Activated T-helper 1 cell treated with Interleukin-2 at 50 U/mL for 16 hours (primary cell): Measurements from ENCODE around the gene MMP25.

Experiments
- DNase-seq: peaks from one replicate; pipeline ENCODE4 v3.0.0-alpha.2; 2020; ENCODE audit warnings: low read depth

The MMP25 gene

GRCh38 chr16:3095869-3096268 lies 49.5 kb downstream of the MMP25 start:
- peak; percentile 35 for DNase-seq

GRCh38 chr16:3096362-3096761 lies 50.0 kb downstream of the MMP25 start:
- DNase-seq, result no peak

GRCh38 chr16:3097266-3097665 lies 50.9 kb downstream of the MMP25 start:
- DNase-seq, result no peak

- DNase-seq, result no peak
Measured at GRCh38 chr16:3098459-3099394, 52.4 kb downstream of the MMP25 start, which contains the start of gene ZSCAN10. TSS of gene ZSCAN10 (minus strand) at chr16:3099294. CDS start at chr16:3092937, 6,357 bp downstream.

DNA sequence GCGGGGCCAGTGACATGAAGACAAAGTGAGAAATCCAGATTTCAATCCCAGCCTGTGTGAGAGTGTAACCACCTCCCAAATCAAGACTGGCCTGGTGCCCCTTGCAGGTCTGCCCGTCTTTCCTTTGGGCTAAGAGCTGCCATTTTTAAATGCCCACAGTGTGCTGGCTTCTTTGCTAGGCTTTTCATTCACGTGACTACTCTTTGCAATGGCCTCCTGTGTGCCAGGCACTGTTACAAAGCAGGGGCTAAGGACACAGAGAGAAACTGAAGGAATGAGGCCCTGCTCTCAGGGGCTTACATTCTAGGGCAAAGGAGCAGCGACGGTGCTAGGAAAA lies 53.0 kb downstream of the MMP25 start:
- no peak for DNase-seq

DNA sequence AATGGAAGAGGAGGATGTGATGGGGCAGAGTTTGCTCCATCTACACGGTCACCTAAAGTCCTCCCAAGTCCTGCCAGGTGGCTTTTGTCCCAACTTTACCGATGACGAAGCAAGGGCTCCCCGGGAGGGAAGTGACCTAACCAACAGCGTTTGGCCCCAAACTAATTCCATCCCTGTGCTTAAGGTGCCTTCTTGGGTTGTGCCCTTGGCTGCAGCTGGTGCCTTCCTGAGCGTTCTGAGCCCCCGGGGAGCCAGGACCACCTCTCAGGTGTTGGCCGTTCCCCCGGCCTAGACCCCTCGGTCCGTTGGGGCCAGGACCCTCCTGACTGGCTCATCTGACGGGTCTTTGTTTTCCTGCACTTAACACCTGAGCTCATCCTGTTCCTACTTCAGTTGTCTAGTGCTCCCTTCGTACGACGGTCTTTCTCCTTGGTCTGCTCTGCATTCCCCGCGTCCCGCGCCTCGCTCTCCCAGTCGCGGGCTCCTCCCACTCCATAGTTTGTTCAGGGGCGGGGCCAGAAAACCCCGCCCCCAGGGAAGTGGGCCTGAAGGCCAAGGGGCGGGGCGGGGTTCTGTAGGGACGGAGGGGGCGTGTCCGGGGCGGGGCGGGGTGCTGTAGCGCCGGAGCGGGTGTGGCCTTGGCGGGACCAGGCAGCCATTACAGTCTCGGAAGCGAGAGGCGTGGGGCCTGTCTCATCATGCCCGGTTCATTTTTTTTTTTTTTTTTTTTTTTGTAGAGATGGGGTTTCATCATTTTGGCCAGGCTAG lies 53.6 kb downstream of the MMP25 start:
- peak; percentile 85 for DNase-seq

DNA sequence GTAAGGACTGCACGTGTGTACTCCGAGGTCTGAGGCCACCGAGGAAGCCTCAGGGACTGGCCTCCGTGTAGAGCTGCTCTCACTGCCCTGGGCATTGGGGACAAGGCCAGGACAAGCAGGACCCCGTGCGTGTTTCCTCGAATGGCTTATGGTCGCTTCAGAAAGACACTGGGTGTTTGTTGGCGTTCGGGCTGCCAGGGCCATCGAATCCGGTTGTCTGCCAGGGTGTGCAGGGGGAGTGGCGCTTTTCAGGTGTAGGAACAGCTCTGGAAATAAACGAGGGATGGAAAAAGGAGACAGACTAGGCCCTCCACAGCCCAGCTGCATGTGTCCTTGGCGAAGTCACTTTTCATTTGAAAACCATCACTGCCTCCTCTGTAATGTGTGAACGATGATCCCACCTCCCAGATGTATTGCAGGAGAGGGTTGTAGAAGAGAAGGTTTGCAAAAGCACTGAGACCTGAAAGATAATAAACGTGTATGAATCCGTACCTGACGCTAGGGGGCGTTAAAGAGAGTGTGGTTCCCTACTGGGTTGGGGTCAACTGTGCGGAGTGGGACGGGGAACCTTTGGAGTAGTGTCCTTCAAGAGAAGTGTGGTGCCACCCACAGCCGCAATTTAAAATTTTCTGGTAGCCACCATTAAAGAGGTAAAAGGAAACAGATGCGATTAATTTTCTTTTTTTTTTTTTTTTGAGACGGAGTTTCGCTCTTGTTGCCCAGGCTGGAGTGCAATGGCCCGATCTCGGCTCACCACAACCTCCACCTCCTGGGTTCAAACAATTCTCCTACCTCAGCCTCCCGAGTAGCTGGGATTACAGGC lies 54.9 kb downstream of the MMP25 start:
- no peak for DNase-seq

DNA sequence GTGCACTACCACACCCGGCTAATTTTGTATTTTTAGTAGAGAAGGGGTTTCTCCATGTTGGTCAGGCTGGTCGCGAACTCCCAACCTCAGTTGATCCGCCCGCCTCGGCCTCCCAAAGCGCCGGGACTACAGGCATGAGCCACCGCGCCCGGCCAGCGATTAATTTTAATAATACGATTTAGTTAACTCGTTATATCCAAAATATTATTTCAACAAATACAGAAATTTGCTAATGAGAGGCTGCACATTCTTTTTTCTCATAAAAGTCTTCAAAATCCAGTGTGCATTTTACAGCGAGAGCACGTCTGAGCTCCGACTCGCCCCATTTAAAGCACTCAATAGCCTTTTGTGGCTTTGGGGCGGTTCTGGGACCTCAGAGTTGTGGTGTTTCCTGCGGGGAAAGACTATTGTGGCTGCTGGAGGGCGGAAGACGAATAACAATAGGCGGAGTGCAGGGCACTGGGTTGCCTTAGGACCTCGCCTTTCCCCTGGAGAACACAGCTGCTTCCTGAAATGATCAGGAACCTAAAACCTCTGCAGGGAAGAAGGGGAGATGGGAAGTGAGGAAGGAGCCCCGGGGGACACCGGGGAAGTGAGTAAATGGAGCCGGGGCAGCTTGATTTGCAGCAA lies 55.6 kb downstream of the MMP25 start:
- no peak for DNase-seq

DNA sequence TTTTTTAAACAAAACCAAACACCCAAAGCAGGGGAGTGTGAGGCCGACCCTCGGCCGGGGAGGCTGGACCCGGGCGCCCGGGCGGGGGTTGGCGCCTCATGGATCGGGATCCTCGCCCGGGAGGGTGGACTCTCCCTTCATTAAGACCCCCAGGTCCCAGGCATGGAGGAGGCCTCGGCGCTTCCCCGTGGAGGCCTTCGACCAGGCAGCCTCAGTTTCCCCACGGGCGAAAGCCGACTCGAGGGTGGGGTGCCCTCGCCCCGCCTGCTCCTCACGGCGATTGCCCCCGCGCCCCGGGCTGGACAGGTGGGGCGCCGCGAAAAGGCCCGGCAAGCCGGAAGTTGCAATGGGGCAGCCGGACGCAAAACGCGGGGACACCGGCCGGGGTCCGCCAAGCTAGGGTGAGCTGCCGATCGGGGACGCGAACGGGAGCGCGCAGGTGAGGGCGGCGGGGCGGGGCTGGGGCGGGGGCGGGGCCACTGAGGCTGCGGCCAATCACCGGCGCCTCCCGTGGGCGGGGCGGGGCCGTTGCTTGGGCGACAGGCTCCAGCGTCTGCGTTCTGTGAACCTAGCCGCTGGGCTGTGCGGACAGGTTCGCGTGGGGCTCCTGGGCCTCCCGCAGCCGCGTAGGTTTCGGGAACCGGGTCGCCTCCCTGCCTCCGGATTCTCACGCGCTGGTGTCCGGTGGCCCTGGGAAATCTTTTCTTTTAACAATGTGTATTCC lies 60.0 kb downstream of the MMP25 start:
- DNase-seq, result peak; percentile 87
